AG04449 (cell line): Measurements from ENCODE around the gene SDCCAG8.

ENCODE experiments used
- CTCF ChIA-PET: fragments of 350-600 bp; formaldehyde crosslinking; extraction: SDS; loops from one replicate; lab custom pipeline; 2021; ENCODE audit warnings: antibody characterized with exemption; lab: Yijun Ruan, JAX
- POLR2A ChIA-PET: fragments of 400-600, 350-600 bp; formaldehyde crosslinking; extraction: SDS; loops from one replicate; lab custom pipeline; 2020; ENCODE audit warnings: antibody characterized with exemption, inconsistent platforms; lab: Yijun Ruan, JAX
- DNase-seq: peaks from one replicate; pipeline ENCODE4 v3.0.0-alpha.2; 2010; ENCODE audit warnings: low read depth, low spot score
- H3K4me3 ChIP-seq: 2 replicates; pipeline ENCODE4 v1.5.1; 2011; ENCODE audit warnings: low read depth, mild to moderate bottlenecking, control low read depth, low read length
- CTCF ChIP-seq: IDR thresholded peaks from one replicate; pipeline ENCODE4 v1.5.1; 2011; ENCODE audit warnings: mild to moderate bottlenecking, moderate library complexity, low read length, control low read depth, inconsistent platforms; ENCODE audit not compliant: insufficient read depth; ENCODE audit errors: missing control alignments

SDCCAG8 gene

GRCh38 chr1:243475966-243476365 lies 220.1 kb downstream of the SDCCAG8 start:
- ChIA-PET POLR2A (no interaction called here), CTCF (interaction anchor here (1.3 to 1.5 kb wide), 3 partner anchors 10 to 17 kb away, joined by 3 read pairs; no protein-coding TSS in a partner anchor)
- peak; percentile 14 for TF ChIP-seq CTCF
- no peak overlapping the region for H3K4me3 ChIP-seq
- no peak for DNase-seq

GRCh38 chr1:243477731-243478290 lies 222.0 kb downstream of the SDCCAG8 start:
- ChIA-PET CTCF (interaction anchor here (0.9 to 1.7 kb wide), 4 partner anchors 13 to 795 kb away, joined by 3 to 6 read pairs (median 3); no protein-coding TSS in a partner anchor), POLR2A (no interaction called here)
- DNase-seq: no peak
- TF ChIP-seq CTCF: no peak
- no peak overlapping the region for H3K4me3 ChIP-seq

- no peak for TF ChIP-seq CTCF
- CTCF ChIA-PET: no interaction called here
- H3K4me3 ChIP-seq: no peak overlapping the region
- POLR2A ChIA-PET: no interaction called here
- DNase-seq: no peak
These were observed 225.3 kb downstream of the SDCCAG8 start for GRCh38 chr1:243481101-243481500.

GRCh38 chr1:243482141-243483022 lies 226.5 kb downstream of the SDCCAG8 start:
- no peak for TF ChIP-seq CTCF
- peak overlapping the region; percentile 34 for H3K4me3 ChIP-seq
- no peak for DNase-seq
- POLR2A ChIA-PET: no interaction called here
- CTCF ChIA-PET: interaction anchor here (1.7 kb wide), 1 partner anchor 16 kb away, joined by 3 read pairs; no protein-coding TSS in a partner anchor

- TF ChIP-seq CTCF: peak; percentile 30
- ChIA-PET CTCF (interaction anchor here (1.7 kb wide), 1 partner anchor 17 kb away, joined by 3 read pairs; no protein-coding TSS in a partner anchor), POLR2A (no interaction called here)
- H3K4me3 ChIP-seq: peak overlapping the region; percentile 34
- no peak for DNase-seq
These were observed 227.4 kb downstream of the SDCCAG8 start for GRCh38 chr1:243483071-243483771.
